ENCODE data around the gene ADGRD1. TPM values are rescaled to one million over a fixed set of nuclear protein-coding genes. Genes with fewer than 3 reads are reported as not detected.

Gene ADGRD1
- total RNA-seq, 1 donor from 2014 or later = 1.7 TPM

- H3K27ac Mint-ChIP-seq (ENCODE audit: unreplicated experiment) = no peak overlapping the region
- no peak for TF ChIP-seq CTCF (IDR thresholded peaks at IDR 0.05; ENCODE audit: unreplicated experiment)
- H3K4me1 Mint-ChIP-seq (ENCODE audit: unreplicated experiment) = no peaks in the 10 kb centered on the region
- H3K36me3 Mint-ChIP-seq (ENCODE audit: low read depth, unreplicated experiment) = no peaks in the 10 kb centered on the region
- no peak overlapping the region for H3K4me3 Mint-ChIP-seq (ENCODE audit: unreplicated experiment)
- DNase-seq (ENCODE audit: low spot score) = no peak
- H3K9me3 Mint-ChIP-seq (ENCODE audit: unreplicated experiment) = no peaks in the 10 kb centered on the region
- H3K27me3 Mint-ChIP-seq (ENCODE audit: unreplicated experiment) = peaks cover 4% of the 10 kb centered on the region
Measured at GRCh38 chr12:130929363-130929762, 24.3 kb upstream of the ADGRD1 start.

GRCh38 chr12:130932061-130932930 is 21.4 kb upstream of the ADGRD1 start:
- Mint-ChIP-seq H3K4me1 (ENCODE audit: unreplicated experiment) (no peaks in the 10 kb centered on the region), H3K4me3 (ENCODE audit: unreplicated experiment) (no peak overlapping the region), H3K27me3 (ENCODE audit: unreplicated experiment) (peaks cover 4% of the 10 kb centered on the region), H3K36me3 (ENCODE audit: low read depth, unreplicated experiment) (no peaks in the 10 kb centered on the region), H3K9me3 (ENCODE audit: unreplicated experiment) (no peaks in the 10 kb centered on the region), H3K27ac (ENCODE audit: unreplicated experiment) (no peak overlapping the region)
- DNase-seq (ENCODE audit: low spot score) = no peak
- no peak for TF ChIP-seq CTCF (IDR thresholded peaks at IDR 0.05; ENCODE audit: unreplicated experiment)

GRCh38 chr12:130933269-130933995 is 20.3 kb upstream of the ADGRD1 start:
- Mint-ChIP-seq H3K36me3 (ENCODE audit: low read depth, unreplicated experiment) (no peaks in the 10 kb centered on the region), H3K4me3 (ENCODE audit: unreplicated experiment) (no peak overlapping the region), H3K27ac (ENCODE audit: unreplicated experiment) (no peak overlapping the region), H3K9me3 (ENCODE audit: unreplicated experiment) (no peaks in the 10 kb centered on the region), H3K27me3 (ENCODE audit: unreplicated experiment) (peaks cover 4% of the 10 kb centered on the region), H3K4me1 (ENCODE audit: unreplicated experiment) (no peaks in the 10 kb centered on the region)
- TF ChIP-seq CTCF (IDR thresholded peaks at IDR 0.05; ENCODE audit: unreplicated experiment) = no peak
- no peak for DNase-seq (ENCODE audit: low spot score)

GRCh38 chr12:130934753-130935152 is 19.0 kb upstream of the ADGRD1 start:
- Mint-ChIP-seq H3K27me3 (ENCODE audit: unreplicated experiment) (peaks cover 3% of the 10 kb centered on the region), H3K27ac (ENCODE audit: unreplicated experiment) (no peak overlapping the region), H3K4me1 (ENCODE audit: unreplicated experiment) (no peaks in the 10 kb centered on the region), H3K36me3 (ENCODE audit: low read depth, unreplicated experiment) (no peaks in the 10 kb centered on the region), H3K4me3 (ENCODE audit: unreplicated experiment) (no peak overlapping the region), H3K9me3 (ENCODE audit: unreplicated experiment) (no peaks in the 10 kb centered on the region)
- DNase-seq (ENCODE audit: low spot score) = no peak
- no peak for TF ChIP-seq CTCF (IDR thresholded peaks at IDR 0.05; ENCODE audit: unreplicated experiment)

GRCh38 chr12:130936561-130936960 is 17.1 kb upstream of the ADGRD1 start:
- H3K27ac Mint-ChIP-seq (ENCODE audit: unreplicated experiment) = no peak overlapping the region
- DNase-seq (ENCODE audit: low spot score) = no peak
- H3K27me3 Mint-ChIP-seq (ENCODE audit: unreplicated experiment) = peaks cover 3% of the 10 kb centered on the region
- H3K4me3 Mint-ChIP-seq (ENCODE audit: unreplicated experiment) = no peak overlapping the region
- H3K9me3 Mint-ChIP-seq (ENCODE audit: unreplicated experiment) = no peaks in the 10 kb centered on the region
- TF ChIP-seq CTCF (IDR thresholded peaks at IDR 0.05; ENCODE audit: unreplicated experiment) = no peak
- no peaks in the 10 kb centered on the region for H3K4me1 Mint-ChIP-seq (ENCODE audit: unreplicated experiment)
- H3K36me3 Mint-ChIP-seq (ENCODE audit: low read depth, unreplicated experiment) = no peaks in the 10 kb centered on the region

All from endothelial cell (in vitro differentiated cells).